K562 (cell line): Measurements from ENCODE around the gene FIS1. TPM values are rescaled to one million over a fixed set of nuclear protein-coding genes. Genes with fewer than 3 reads are reported as not detected.

Experiments
- ARNT ChIP-seq, 2 experiments: fragments of 450-650 bp; IDR thresholded peaks; 2 replicates each; pipeline ENCODE4 v1.6.1; 2016; ENCODE audit warnings: mild to moderate bottlenecking in 1 of 2
- CREBBP ChIP-seq: IDR thresholded peaks from one replicate; pipeline ENCODE4 v1.6.1; 2012; ENCODE audit warnings: low read depth, mild to moderate bottlenecking, control low read depth, inconsistent platforms, low read length
- CTCFL ChIP-seq: IDR thresholded peaks from 2 replicates; pipeline ENCODE4 v1.6.1; 2011; ENCODE audit warnings: borderline replicate concordance, low read depth, mild to moderate bottlenecking, moderate library complexity, low read length; ENCODE audit not compliant: insufficient read depth, poor library complexity, severe bottlenecking
- HMG20B ChIP-seq: fragments of 250-450 bp; sonication (Bioruptor Pico); IDR thresholded peaks from 2 replicates; pipeline ENCODE4 v1.5.0; 2021; ENCODE audit warnings: mild to moderate bottlenecking
- HNRNPLL ChIP-seq: fragments of 200-400 bp; formaldehyde crosslinking; IDR thresholded peaks from 2 replicates; pipeline ENCODE4 v1.6.1; 2017; ENCODE audit warnings: low read length, low read depth, mild to moderate bottlenecking; ENCODE audit not compliant: poor library complexity, severe bottlenecking
- LEF1 ChIP-seq: fragments of 450-650 bp; IDR thresholded peaks from 2 replicates; pipeline ENCODE4 v1.6.1; 2016; ENCODE audit warnings: mild to moderate bottlenecking
- MBD2 ChIP-seq: sonication (generic); IDR thresholded peaks from 2 replicates; pipeline ENCODE4 v1.6.1; 2016; ENCODE audit warnings: low read depth, borderline replicate concordance
- MED1 ChIP-seq: sonication (generic); formaldehyde crosslinking; IDR thresholded peaks from 2 replicates; pipeline ENCODE4 v1.8.1; 2023; ENCODE audit warnings: missing genetic modification reagents, borderline replicate concordance
- MYBL2 ChIP-seq, 2 experiments: fragments of 450-650 bp in 1 of 2; sonication (generic) in 1 of 2; formaldehyde crosslinking in 1 of 2; IDR thresholded peaks; 2 replicates each; pipeline versions ENCODE4 v1.6.1 to v1.8.1; 2017 to 2022; ENCODE audit warnings: borderline replicate concordance in 1 of 2, inconsistent platforms in 1 of 2, low read depth in 1 of 2, mild to moderate bottlenecking in 1 of 2, missing genetic modification reagents in 1 of 2, moderate library complexity in 1 of 2
- ZNF253 ChIP-seq: fragments of 250-450 bp; sonication (Bioruptor Pico); conservative IDR thresholded peaks from 2 replicates; pipeline ENCODE4 v1.6.1; 2021; ENCODE audit warnings: mild to moderate bottlenecking
- ZNF318 ChIP-seq, 2 experiments: fragments of 450-650 bp; IDR thresholded peaks; 2 replicates each; pipeline ENCODE4 v1.6.1; 2016; ENCODE audit warnings: mild to moderate bottlenecking in 2 of 2, borderline replicate concordance in 1 of 2, low read depth in 1 of 2, moderate library complexity in 1 of 2
- ZNF324 ChIP-seq: fragments of 250-450 bp; sonication (Bioruptor Pico); IDR thresholded peaks from 2 replicates; pipeline ENCODE4 v1.4.0; 2020; ENCODE audit warnings: mild to moderate bottlenecking
- ZNF639 ChIP-seq, 2 experiments: fragments of 200-800 bp in 1 of 2; sonication (Bioruptor generic) in 1 of 2; sonication (generic) in 1 of 2; formaldehyde crosslinking in 1 of 2; IDR thresholded peaks in 1 of 2; conservative IDR thresholded peaks in 1 of 2; 2 replicates each; pipeline versions ENCODE4 v1.5.0 to v1.6.1; 2016 to 2020; ENCODE audit warnings: missing compliant biosample characterization in 1 of 2, missing genetic modification characterization in 1 of 2, missing genetic modification reagents in 1 of 2
- polyA plus RNA-seq, 8 experiments: library from polyadenylated mRNA; depleted of rRNA in 4 of 8; stranded (reverse) in 5 of 8; unstranded in 3 of 8; fragments of >200 nt; fragmentation: Nextera tagmentation in 2 of 8; fragmentation: Illumina TruSeq in 1 of 8; extraction: Ambion mirVana in 2 of 8; extraction: Trizol in 1 of 8; gene quantifications; 2 replicates each; pipeline versions ENCODE4 v1.2.1 to v1.2.3, GENCODE V29; 2011 to 2014; ENCODE audit warnings: inconsistent platforms in 1 of 8, missing spikeins in 1 of 8
- total RNA-seq, 7 experiments: library from RNA; depleted of rRNA in 6 of 7; stranded (reverse); fragments of >200 nt in 6 of 7; fragmentation: Illumina TruSeq in 2 of 7; extraction: Trizol in 2 of 7; gene quantifications; 2 replicates each; pipeline versions ENCODE4 v1.2.1 to v1.2.3, GENCODE V29; 2011 to 2021; ENCODE audit warnings: low replicate concordance in 1 of 7

Gene FIS1
- total and polyA plus RNA-seq, 9 of the 15 experiments (the other 6 are each of a cell fraction or from before 2014, with no cell fraction given) = 86.0 to 257 (median 144) TPM

DNA sequence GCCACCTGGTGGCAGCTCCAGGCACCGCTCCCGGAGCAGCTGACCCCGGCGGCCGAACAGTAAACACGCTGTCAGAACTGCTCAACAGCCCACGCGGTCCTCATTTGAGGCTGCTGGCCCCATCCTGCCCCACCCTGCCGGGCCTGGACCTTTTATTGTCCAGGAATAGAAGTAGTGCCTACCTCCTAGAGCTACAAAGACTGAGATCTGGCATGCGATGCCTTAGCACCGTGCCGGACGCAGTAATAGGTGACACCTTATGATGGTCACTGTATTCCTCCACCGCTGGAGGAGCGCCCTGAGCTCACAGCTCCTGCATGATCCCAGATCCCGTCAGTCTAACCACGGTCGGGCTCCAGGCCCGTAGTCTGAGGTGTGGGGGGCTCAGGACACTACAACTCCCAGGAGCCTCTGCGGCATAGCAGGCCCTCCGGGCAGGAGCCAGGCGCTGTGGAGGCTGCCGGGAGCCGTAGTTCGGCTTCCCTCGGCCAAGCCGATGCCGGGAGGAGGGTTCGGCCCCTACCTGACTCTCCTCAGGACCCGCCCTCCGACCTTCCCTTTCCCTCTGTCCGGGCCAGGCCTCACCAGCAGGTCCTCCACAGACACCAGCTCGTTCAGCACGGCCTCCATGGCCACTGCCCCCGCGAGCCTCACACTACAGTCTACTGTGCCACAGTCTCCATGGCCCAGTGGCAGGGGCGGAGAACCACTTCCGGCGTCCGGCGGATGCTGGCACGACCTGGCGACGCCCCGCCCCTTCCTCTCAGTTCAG, at the start of gene FIS1 (continued):
- TF ChIP-seq HNRNPLL (no peak), HMG20B (CRISPR knock-in tag) (no peak), MYBL2 (IDR thresholded peaks at IDR 0.05; ENCODE audit: low read depth) (no peak), MYBL2 (CRISPR knock-in tag; IDR thresholded peaks at IDR 0.05; ENCODE audit: borderline replicate concordance) (no peak), ARNT (IDR thresholded peaks at IDR 0.05) (no peak), CREBBP (no peak), MBD2 (peak; percentile 68), MED1 (CRISPR knock-in tag) (no peak), ZNF639 (CRISPR knock-in tag; conservative IDR thresholded peaks at IDR 0.05 in 1 of 2, IDR thresholded peaks at IDR 0.05 in 1 of 2) (peak in 1 of 2 experiments; percentile 79; a peak in 2 of 4 replicates), CTCFL (peak; percentile 93), ZNF318 (IDR thresholded peaks at IDR 0.05; ENCODE audit: borderline replicate concordance in 1 of 2, low read depth in 1 of 2) (no peak), ZNF253 (CRISPR knock-in tag) (no peak), LEF1 (no peak), ZNF324 (no peak)
